Left kidney (tissue), 2 donors: ENCODE measurements around the gene ZNF91. TPM values are rescaled to one million over a fixed set of nuclear protein-coding genes. Genes with fewer than 3 reads are reported as not detected.
"Not testable (repeated sequence)": the region's sequence is repeated elsewhere in the genome, so short reads cannot be mapped to it uniquely, and the experiment has no call there.

Experiments used
- DNase-seq: peaks from one replicate; pipeline ENCODE4 v3.0.0-alpha.2; 2013
- polyA plus RNA-seq: library from polyadenylated mRNA; unstranded; fragments of 120-200 nt; gene quantifications from one replicate; pipeline ENCODE4 v1.2.1, GENCODE V29; 2013; ENCODE audit not compliant: insufficient read length

ZNF91 gene
- polyA plus RNA-seq, 1 donor: 77.5 TPM

DNA sequence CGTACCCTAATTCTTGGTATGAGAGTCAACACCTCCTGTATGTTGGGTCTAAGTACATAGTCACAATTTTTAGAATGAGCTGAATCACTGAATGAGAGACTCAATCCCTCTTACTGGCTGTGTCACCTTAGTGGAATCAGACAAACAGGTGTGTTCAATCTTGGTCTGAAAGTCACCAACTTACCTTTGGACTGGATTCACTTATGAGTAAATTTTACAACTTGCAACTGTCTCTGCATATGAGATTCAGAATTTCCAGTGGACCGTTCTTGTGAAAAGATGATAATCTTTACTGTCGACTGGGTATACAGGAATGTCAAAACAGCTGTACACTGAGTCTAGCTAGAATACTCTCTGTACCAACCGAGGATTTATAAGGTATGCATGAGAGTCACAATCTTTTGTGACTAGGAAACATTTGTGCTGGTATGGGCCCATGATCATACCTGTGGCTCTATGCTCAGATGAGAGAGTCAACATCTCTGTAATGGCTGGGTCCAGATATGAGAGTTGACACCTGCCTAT lies 5.9 kb upstream of the ZNF91 start:
- no peak for DNase-seq

DNA sequence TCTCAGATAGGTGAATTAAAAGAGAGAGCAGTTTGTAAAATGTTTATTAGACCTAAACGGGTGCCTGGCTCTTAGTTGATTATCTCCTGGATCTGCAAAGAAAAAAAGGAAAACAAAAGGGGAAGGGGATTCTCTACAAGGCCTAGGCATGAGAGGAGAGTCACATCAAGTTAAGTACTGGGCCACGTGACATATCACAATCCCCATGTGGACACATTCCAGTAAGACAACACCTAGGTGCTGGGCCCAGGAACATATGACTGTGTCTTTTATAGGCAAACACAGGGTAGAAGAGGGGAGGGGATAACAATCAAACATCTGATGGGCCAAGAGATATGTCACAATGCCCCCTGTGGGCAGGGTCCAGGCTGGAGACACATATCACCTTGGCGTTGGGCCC lies 4.2 kb upstream of the ZNF91 start:
- no peak for DNase-seq

DNA sequence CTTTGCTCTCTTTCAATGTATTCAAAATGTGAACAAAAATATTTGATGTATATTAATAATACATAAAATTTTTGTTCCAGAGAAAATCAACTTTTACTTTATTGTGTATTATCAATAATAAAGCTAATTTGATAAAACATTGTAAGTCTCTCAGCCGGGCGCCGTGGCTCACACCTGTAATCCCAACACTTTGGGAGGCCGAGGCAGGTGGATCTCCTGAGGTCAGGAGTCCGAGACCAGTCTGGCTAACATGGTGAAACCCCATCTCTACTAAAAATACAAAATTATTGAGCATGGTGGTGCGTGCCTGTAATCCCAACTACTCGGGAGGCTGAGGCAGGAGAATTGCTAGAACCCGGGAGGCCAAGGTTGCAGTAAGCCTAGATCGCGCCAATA lies 449 bp upstream of the ZNF91 start:
- not testable (repeated sequence) for DNase-seq

DNA sequence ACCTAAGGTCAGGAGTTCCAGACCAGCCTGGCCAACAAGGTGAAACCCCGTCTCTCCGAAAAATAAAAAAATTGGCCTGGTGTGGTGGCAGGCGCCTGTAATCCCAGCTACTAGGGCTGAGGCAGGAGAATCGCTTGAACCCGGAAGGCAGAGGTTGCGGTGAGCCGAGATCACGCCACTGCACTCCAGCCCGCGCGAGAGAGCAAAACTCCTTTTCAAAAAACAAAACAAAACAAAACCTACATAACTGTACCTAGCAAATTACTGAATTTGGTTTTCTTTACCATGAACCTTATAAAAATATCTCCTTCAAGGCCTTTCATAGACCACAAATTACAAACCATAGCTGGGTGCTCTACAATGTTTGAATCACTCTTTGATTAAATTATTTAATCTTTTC lies 760 bp downstream of the ZNF91 start:
- DNase-seq: no peak

DNA sequence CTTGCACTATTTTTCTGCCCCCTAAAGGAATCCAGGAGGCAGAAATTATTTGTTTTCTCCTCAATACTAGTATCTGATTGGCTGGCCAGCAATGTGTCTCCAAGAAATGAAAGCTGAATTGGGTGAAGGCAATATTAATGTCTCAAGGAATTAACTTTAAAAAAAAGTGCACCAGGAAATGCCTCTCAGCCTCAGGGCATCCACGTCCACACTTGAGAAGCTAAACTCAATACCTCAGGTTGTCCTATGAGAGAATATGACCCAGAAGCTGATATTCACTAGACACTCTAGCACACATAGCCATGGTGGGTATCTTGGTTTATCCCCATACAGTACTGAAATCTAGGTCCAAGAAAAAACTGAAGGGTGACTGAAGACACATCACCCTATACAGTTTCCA lies 2.1 kb downstream of the ZNF91 start:
- DNase-seq: no peak

DNA sequence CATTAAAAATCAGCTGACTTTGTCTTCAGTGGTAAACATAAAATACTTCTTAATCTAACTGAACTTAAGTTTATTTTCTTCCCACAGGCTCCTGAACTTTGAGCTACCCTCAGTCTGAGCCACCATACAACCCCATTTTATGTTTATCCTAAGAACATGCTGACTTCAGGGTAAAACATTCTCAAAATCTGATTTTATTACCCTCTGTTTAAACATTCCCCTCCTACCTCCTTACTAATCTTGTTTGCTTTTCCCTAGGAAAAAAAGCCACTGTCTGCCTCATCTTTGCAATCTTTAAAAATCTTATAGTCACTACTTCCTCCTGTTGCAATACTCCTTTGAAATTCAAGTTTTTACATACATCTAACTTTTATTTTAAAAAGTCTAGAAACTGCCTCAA lies 4.0 kb downstream of the ZNF91 start:
- no peak for DNase-seq

DNA sequence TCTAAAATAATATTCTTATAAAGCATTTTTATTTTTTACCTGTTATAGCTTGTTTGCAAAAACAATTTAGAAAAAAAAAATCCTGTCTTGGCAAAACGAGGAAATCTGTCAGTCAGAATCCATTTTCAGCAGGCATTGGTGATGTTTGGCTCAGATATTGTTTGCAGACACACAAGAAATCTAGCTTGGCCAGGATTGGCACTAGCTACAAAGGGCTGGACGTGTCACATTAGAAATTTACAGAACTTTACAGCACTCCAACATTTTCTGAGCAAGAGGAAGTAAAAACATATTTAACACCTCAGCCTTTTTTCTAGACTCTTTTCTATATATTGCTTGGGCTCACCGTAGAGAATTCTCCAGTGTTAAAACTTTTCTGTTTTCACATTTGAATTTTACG lies 9.9 kb downstream of the ZNF91 start:
- DNase-seq: no peak

DNA sequence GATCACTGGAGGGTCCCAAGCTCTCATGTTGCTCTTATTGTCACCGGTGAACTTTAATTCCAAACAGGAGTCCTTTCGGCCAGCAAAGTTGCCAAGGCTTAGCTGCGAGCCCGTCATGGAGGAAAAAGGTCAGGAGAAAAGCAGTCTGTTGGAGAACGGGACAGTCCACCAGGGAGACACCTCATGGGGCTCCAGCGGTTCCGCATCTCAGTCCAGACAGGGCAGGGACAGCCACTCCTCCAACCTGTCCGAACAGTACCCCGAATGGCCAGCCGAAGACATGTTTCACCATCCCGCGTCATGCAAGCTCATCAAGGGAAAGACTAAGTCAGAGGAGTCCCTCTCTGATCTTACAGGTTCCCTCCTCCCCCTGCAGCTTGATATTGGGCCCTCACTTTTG lies 10.4 kb downstream of the ZNF91 start:
- DNase-seq: no peak

DNA sequence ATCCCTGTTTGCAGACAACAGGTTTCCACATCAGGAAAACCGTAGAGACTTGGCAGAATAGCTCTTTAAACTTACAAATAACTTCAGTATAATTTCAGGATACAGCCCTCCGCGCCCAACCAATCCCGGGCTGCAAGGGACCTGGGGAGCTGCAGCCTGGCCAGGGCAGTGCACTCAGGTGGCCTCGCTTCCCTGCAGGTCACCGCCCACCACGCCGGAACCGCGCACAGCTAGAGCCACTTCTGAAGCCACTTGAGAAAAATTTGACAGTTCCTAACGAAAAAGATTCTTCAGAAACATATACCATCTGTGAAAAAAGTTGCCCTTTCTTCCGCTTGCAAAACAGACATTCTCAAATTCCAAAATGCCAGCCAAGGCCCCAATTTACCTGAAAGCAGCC lies 11.1 kb downstream of the ZNF91 start:
- DNase-seq: no peak

DNA sequence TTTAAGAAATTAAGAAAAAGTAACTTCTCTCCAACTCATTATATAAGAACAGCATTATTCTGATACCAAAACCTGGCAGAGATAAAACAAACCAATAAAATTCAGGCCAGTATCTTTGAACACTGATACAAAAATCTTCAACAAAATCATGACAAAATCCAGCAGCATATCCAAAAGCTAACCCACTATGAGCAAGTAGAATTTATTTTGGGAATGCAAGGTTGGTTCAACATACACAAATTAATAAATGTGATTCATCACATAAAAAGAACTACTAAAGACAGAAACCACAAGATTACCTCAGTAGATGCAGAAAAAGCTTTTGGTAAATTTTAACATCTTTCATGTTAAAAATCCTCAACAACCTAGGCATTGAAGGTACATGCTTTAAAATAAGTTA lies 12.3 kb downstream of the ZNF91 start:
- no peak for DNase-seq

DNA sequence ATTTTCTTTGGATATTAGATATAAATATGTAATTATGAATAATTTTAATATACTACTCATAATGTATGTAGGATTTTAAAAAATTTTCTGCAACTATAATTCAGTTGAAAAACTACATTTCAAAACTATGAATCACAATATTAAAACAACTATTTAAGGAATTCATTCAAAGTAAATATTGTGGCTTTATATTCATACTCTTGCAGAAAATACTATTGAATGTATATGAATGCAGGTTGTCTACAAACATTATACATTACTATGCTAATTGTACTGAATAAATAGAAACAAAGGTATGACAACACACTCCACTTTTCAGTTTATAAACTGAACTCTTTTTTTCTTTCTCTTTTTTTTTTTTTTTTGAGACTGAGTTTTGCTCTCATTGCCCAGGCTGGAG lies 14.2 kb downstream of the ZNF91 start:
- DNase-seq: no peak

DNA sequence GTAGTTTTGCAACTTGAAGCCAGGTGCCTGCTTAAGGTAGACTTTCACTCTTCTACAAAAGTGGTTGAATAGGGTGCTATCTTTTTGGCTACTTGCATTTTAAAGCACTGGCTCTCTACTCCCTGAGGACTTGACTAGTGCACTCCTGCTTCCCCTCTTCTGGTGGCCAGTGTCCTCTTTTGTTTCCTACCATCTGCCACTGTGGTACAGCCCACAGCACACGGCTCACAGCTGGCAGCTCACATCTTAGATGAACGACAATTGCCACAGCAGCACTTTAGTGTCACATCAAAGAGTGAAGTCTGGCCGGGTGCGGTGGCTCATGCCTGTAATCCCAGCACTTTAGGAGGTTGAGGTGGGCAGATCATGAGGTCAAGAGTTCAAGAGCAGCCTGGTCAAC lies 15.6 kb downstream of the ZNF91 start:
- DNase-seq: not testable (repeated sequence)

DNA sequence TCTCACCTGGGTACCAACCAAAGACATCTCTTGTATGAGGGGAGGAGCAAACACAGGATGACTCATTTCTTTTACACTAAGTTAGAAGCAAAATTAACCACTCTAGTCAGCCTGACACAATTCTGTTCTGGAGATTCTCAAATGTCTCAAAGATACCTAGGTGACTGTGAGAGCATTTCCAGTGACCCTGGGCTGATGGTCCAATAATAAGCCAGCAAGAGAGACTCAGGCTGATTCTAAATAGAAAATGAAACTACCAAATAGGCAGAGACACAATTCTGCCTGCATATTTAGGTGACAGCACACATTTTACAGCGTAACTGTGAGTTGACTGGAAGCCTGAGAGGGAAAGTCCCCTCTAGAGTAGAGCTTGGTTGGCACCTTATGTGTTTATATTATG lies 16.3 kb downstream of the ZNF91 start:
- DNase-seq: no peak

DNA sequence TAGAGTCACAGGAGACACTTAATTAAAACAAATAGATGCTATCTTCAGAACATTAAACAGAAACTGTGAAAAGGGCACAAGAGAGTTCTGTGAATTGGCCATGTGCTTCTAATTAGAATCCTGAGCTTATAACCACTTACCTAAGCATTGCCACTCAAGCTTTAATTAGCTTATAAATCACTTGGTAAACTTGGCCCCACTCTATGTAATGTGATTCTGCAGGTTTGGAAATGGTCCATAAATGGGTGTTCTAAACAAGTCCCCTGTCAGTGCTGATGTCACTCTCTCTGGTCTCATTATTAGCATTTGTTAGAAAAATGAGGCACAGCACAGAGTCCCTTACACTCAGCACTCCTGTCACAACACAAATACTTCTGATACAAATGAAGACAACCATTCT lies 18.0 kb downstream of the ZNF91 start:
- no peak for DNase-seq

DNA sequence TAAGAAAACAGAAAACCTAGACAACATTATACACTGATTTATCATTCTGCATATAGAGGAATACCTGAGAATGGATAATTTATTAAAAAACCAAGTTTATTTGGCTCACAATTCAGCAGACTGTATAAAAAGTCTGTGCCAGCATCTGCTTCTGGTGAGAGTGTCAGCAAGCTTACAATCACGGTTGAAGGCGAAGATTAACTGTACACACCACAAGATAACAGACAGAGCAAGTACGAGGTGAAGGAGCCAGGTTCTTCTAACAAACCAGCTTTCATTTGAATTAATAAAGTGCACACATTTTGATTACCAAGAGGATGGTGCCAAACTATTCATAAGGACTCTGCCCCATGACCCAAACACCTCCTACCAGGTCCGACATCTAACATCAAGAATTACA lies 28.8 kb downstream of the ZNF91 start:
- no peak for DNase-seq

DNA sequence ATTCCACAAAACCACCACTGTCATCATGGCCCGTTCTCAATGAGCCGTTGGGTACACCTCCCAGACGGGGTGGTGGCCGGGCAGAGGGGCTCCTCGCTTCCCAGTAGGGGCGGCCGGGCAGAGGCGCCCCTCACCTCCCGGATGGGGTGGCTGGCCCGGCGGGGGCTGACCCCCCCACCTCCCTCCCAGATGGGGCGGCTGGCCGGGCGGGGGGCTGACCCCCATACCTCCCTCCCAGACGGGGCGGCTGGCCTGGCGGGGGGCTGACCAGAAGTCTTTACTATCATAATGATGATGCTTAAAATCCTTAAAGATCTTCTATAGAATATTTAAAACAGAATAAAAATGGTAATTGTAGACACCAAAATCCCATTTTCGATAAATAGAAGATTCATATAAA lies 29.2 kb downstream of the ZNF91 start:
- DNase-seq: not testable (repeated sequence)

DNA sequence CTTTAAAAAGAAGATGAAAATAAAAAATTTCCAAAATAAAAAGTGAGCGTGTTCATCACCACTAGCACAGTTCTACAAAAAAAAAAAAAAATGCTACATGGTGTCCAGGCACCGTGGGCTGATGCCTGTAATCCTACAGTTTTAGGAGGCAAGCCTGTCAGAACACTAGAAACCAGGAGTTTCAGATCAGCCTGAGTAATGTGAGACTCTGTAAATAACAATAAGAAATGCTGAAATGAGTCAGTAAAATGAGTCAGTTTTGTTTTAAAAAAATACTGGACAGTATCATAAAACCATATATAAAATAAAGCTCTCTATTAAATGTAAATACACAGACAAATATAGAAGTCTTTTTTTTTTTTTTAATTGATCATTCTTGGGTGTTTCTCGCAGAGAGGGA lies 30.0 kb downstream of the ZNF91 start:
- no peak for DNase-seq

DNA sequence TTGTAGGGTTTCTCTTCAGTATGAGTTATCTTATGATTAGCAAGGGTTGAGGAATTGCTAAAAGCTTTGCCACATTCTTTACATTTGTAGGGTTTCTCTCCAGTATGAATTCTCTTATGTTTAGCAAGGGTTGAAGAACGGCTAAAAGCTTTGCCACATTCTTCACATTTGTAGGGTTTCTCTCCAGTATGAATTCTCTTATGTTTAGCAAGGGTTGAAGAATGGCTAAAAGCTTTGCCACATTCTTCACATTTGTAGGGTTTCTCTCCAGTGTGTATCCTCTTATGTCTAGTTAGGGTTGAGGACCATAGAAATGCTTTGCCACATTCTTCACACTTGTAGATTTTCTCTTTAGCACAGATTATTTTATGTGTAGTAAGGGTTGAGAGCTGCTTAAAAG lies 33.4 kb downstream of the ZNF91 start:
- DNase-seq: not testable (repeated sequence)

DNA sequence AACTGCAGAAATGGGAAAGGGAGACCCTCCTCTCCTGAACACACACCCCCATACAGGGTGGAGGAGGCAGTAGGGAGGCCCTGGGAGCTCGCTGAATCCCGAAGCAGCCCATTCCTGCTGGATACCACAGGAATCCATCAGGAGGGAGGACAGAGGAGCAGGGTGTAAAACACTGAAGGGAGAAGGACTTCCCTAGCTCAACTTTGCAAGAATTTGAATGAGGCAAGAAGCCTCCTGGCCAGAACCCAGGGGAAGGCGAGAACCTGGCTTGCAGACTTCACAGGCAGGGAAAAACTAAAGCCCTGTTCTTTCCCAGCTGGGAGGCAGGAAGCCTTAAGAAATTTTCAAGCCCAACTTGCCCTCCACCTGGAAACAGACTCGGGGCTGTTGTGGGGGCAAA lies 43.5 kb downstream of the ZNF91 start:
- DNase-seq: no peak

DNA sequence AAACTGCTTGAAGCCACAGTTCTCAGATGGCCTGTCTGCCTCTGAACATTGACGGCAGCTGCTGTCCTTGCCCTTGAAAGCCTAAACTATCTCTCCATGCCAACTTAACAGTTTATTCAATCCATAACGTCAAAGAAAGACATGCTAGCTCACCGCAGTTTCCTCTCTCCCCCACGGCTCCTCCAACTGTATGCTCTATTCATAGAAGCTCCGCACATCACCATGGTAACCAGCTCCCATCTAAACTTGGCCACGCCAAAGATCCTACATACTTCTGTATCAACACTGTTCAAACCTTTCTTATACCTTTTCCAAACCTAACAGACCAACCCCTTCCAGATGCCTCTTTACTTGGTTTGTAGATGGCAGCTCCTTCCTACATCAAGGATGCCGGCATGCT lies 48.6 kb downstream of the ZNF91 start:
- DNase-seq: no peak

DNA sequence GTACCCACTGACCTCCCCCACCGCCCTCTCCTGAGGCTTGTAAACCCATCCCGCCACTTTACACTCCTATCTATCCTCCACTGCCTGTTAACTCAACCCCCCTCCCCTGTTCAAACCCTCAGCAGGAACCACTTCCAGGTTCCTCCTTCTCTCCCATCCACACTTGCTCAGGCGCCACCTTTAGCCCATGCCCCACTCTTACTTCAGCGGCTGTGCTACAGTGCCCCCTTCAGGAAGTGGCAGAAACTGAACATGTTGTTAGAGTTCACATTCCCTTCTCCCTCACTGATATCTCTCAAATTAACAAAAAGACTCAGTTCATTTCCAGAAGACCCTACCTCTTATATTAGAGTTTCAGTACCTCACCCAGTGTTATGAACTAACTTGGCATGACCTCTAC lies 49.4 kb downstream of the ZNF91 start:
- no peak for DNase-seq

DNA sequence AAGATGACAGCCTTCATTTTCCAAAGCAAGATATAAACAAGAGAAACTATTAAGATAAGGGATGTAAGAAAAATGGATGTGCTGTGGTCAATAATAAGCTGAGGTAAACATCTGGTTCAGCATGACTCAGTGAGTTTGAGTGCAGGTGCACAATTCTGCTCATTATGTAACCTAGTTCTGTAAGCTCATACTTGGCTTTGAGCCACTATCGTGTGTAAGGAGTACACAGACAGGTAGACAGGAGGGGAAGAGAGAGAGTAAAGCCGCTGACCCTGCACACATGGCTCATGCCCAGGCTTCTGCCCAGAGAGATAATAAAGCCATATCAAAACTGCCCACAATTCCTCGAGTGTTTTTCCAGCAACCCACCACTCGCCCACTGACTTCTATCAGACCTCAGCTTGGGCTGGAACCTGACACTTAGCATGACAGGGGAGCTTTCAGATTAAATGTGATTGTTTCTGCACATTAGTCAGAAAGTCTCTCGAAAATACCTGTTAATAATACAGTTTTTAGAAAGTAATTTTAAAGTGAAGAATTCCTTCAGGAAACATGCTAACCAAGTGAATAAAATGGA lies 51.7 kb downstream of the ZNF91 start:
- no peak for DNase-seq

DNA sequence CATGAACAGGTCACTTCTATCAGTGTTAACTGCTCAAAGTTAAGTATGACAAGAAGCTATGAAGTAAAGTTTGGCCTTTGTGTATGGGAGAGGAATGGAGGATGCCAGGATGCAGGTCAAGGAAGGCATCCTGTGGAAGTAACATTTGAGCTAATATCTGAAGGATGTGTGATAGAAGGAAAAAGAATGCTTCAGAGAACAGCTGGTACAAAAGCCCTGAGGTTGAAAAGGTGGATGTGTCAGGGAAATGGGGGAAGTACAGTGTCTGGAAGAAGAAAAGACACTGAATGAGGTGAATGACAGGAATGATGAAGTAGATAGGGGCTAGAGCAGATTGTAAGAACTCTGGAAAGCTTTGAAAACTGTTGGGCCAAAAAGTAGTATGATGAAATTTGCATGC lies 67.1 kb downstream of the ZNF91 start:
- DNase-seq: no peak

DNA sequence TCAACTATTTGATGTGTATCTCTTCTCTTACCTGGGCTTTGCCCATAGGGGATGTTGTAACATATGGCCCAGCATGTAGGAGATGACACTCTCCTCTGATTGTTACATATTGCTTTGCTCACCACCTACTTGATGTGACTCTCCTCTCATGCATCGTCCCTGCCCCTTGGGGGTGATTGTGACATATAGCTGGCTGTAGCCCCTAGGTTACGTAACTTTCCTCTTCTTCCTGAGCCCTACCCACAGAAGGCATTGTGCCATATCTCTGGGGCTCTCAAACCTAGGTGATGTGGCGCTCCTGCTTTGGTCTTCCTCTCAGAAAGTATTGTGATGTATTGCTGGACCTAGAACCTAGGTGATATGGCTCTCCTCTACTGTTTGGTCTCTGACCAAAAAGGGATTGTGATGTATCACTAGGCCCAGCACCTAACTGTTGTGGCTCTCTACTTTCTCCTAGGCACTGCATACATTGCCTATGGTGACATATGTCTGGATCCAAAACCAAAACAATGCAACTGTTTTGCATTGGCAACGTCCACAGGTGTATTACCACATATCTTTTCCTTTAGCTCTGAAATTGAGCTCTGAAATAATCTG lies 73.2 kb downstream of the ZNF91 start:
- DNase-seq: no peak

DNA sequence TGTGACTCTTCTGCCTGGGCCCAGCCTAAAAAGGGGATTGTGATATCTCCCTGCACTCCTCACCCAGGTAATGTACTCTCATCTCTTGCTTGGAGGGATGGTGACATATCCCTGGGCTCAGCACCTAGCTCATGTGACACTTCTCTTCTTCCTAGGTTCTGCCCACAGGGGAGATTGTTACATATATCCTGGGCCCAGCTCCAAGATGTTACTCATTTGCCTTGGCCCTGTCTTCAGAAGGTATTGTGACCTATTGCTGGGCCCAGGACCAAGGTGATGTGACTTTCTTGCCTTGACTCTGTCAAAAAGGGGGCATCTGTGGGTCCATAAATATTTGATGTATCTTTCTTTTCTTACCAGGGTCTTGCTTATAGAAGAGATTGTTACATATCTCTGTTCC lies 73.9 kb downstream of the ZNF91 start:
- DNase-seq: not testable (repeated sequence)
